ENCODE data around the gene VPS45.

VPS45 gene

DNA sequence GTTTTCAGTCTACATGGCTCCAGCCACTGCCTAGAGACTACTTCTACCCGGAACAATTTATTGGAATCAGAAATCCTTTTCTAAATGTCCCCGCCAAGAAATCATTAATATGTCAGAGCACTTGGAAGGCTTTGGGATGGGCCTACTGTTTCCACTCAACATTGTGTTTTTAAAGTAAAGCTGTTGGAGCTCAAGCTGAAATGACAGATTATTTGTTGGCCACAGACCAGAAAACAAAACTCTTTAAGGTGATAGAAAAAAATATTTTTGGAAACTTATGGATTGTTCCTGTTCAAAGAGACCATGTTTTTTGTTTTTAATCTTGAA, 496 bp downstream of the VPS45 start:
- TF ChIP-seq, protein P1, sequence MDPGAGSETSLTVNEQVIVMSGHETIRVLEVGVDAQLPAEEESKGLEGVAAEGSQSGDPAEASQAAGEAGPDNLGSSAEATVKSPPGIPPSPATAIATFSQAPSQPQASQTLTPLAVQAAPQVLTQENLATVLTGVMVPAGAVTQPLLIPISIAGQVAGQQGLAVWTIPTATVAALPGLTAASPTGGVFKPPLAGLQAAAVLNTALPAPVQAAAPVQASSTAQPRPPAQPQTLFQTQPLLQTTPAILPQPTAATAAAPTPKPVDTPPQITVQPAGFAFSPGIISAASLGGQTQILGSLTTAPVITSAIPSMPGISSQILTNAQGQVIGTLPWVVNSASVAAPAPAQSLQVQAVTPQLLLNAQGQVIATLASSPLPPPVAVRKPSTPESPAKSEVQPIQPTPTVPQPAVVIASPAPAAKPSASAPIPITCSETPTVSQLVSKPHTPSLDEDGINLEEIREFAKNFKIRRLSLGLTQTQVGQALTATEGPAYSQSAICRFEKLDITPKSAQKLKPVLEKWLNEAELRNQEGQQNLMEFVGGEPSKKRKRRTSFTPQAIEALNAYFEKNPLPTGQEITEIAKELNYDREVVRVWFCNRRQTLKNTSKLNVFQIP (CRISPR knock-in tag; IDR thresholded peaks at IDR 0.05; ENCODE audit: borderline replicate concordance, low read depth), result no peak
- no peak for ATAC-seq

DNA sequence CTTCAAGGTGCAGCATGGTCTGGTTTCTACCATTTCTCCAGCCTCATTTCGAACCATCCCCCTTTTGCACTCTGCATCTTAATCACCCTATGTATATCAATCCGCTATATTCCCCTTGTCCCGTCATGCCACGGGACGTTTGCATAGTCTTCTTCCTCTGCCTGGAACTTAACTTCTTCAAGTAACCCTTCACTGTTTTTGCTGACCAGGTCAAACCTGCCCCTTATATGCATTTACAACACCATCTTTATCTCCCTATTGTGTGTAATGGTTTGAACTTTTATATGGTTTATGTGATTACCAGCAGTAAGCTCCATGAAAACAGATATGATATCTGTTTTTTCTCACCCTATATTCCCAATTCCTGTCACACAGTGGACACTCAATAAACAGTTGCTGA, 2.3 kb downstream of the VPS45 start:
- no peak for ATAC-seq
- no peak for TF ChIP-seq BACH2 (CRISPR knock-in tag; IDR thresholded peaks at IDR 0.05; ENCODE audit: borderline replicate concordance)
- TF ChIP-seq ZC3H10 (CRISPR knock-in tag; IDR thresholded peaks at IDR 0.05), result no peak
- TF ChIP-seq RARB (CRISPR knock-in tag; IDR thresholded peaks at IDR 0.05), result no peak
- no peak for TF ChIP-seq SNAI2 (CRISPR knock-in tag; IDR thresholded peaks at IDR 0.05)
- TF ChIP-seq TOX (CRISPR knock-in tag; IDR thresholded peaks at IDR 0.05; ENCODE audit: borderline replicate concordance), result no peak
- no peak for TF ChIP-seq ESRRG (CRISPR knock-in tag; IDR thresholded peaks at IDR 0.05)
- TF ChIP-seq, protein P2, sequence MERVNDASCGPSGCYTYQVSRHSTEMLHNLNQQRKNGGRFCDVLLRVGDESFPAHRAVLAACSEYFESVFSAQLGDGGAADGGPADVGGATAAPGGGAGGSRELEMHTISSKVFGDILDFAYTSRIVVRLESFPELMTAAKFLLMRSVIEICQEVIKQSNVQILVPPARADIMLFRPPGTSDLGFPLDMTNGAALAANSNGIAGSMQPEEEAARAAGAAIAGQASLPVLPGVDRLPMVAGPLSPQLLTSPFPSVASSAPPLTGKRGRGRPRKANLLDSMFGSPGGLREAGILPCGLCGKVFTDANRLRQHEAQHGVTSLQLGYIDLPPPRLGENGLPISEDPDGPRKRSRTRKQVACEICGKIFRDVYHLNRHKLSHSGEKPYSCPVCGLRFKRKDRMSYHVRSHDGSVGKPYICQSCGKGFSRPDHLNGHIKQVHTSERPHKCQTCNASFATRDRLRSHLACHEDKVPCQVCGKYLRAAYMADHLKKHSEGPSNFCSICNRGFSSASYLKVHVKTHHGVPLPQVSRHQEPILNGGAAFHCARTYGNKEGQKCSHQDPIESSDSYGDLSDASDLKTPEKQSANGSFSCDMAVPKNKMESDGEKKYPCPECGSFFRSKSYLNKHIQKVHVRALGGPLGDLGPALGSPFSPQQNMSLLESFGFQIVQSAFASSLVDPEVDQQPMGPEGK (CRISPR knock-in tag; IDR thresholded peaks at IDR 0.05; ENCODE audit: borderline replicate concordance), result no peak
- TF ChIP-seq ARNTL (CRISPR knock-in tag; IDR thresholded peaks at IDR 0.05; ENCODE audit: borderline replicate concordance, low read depth), result no peak
- no peak for TF ChIP-seq ZNF70 (CRISPR knock-in tag; IDR thresholded peaks at IDR 0.05)

DNA sequence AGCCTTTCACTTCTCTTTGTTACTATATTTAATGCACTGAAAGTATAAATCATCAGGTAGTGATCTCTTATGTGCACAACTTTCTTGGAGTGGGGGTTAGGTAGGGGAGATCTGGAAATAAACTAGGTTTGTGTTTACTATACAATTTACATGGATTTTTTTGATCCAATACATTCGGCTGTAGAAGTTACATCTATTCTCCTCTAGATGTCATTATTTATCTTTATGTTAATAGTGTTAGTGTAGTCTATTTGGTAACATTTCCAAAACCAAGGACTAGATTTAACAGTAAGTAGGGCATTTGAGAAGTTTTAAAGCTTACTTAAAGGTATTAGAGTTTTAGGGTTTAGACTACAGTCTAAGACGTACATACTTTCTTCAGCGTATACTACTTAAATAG, 5.4 kb downstream of the VPS45 start:
- TF ChIP-seq ZFP3 (CRISPR knock-in tag; IDR thresholded peaks at IDR 0.05) (no peak), SNAI2 (CRISPR knock-in tag; IDR thresholded peaks at IDR 0.05) (no peak), ISL1 (CRISPR knock-in tag; IDR thresholded peaks at IDR 0.05) (no peak), CSDC2 (CRISPR knock-in tag; IDR thresholded peaks at IDR 0.05) (no peak), BACH2 (CRISPR knock-in tag; IDR thresholded peaks at IDR 0.05; ENCODE audit: borderline replicate concordance) (no peak), ZFP30 (CRISPR knock-in tag; IDR thresholded peaks at IDR 0.05) (no peak), TCF4 (CRISPR knock-in tag; IDR thresholded peaks at IDR 0.05; ENCODE audit: borderline replicate concordance) (no peak)
- TF ChIP-seq, protein P3, sequence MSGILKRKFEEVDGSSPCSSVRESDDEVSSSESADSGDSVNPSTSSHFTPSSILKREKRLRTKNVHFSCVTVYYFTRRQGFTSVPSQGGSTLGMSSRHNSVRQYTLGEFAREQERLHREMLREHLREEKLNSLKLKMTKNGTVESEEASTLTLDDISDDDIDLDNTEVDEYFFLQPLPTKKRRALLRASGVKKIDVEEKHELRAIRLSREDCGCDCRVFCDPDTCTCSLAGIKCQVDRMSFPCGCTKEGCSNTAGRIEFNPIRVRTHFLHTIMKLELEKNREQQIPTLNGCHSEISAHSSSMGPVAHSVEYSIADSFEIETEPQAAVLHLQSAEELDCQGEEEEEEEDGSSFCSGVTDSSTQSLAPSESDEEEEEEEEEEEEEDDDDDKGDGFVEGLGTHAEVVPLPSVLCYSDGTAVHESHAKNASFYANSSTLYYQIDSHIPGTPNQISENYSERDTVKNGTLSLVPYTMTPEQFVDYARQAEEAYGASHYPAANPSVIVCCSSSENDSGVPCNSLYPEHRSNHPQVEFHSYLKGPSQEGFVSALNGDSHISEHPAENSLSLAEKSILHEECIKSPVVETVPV (CRISPR knock-in tag; IDR thresholded peaks at IDR 0.05), result no peak
- TF ChIP-seq, protein P1 (CRISPR knock-in tag; IDR thresholded peaks at IDR 0.05; ENCODE audit: borderline replicate concordance, low read depth), result no peak
- peak; percentile 82 for ATAC-seq

DNA sequence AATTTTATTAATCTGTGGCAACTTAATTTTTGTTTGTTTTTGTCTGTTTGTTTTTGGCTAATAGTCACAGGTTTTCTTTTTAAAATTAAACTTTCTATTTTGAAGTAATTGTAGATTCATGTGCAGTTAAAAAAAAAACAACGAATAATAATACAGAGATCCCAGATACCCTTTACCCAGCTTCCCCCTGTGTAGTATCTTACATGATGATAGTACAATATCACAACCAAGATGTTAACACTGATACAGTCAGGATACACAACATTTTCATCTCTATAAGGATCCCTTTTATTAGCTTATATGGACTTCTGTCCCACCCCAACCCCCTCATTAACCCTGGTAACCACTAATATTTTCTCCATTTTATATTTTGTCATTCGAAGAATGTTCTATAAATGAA, 5.9 kb downstream of the VPS45 start:
- ATAC-seq, result no peak
- TF ChIP-seq TCF4 (CRISPR knock-in tag; IDR thresholded peaks at IDR 0.05; ENCODE audit: borderline replicate concordance) (no peak), PPARA (CRISPR knock-in tag; IDR thresholded peaks at IDR 0.05; ENCODE audit: borderline replicate concordance) (no peak), ARNTL (CRISPR knock-in tag; IDR thresholded peaks at IDR 0.05; ENCODE audit: borderline replicate concordance, low read depth) (no peak), TOX (CRISPR knock-in tag; IDR thresholded peaks at IDR 0.05; ENCODE audit: borderline replicate concordance) (no peak), ZNF70 (CRISPR knock-in tag; IDR thresholded peaks at IDR 0.05) (no peak), ZFP30 (CRISPR knock-in tag; IDR thresholded peaks at IDR 0.05) (no peak), OSR1 (CRISPR knock-in tag; IDR thresholded peaks at IDR 0.05) (no peak), GLIS3 (CRISPR knock-in tag; IDR thresholded peaks at IDR 0.05) (no peak)
- TF ChIP-seq, protein P4, sequence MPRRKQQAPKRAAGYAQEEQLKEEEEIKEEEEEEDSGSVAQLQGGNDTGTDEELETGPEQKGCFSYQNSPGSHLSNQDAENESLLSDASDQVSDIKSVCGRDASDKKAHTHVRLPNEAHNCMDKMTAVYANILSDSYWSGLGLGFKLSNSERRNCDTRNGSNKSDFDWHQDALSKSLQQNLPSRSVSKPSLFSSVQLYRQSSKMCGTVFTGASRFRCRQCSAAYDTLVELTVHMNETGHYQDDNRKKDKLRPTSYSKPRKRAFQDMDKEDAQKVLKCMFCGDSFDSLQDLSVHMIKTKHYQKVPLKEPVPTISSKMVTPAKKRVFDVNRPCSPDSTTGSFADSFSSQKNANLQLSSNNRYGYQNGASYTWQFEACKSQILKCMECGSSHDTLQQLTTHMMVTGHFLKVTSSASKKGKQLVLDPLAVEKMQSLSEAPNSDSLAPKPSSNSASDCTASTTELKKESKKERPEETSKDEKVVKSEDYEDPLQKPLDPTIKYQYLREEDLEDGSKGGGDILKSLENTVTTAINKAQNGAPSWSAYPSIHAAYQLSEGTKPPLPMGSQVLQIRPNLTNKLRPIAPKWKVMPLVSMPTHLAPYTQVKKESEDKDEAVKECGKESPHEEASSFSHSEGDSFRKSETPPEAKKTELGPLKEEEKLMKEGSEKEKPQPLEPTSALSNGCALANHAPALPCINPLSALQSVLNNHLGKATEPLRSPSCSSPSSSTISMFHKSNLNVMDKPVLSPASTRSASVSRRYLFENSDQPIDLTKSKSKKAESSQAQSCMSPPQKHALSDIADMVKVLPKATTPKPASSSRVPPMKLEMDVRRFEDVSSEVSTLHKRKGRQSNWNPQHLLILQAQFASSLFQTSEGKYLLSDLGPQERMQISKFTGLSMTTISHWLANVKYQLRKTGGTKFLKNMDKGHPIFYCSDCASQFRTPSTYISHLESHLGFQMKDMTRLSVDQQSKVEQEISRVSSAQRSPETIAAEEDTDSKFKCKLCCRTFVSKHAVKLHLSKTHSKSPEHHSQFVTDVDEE (CRISPR knock-in tag; IDR thresholded peaks at IDR 0.05), result no peak

All from SK-N-SH treated with all-trans-retinoic acid at 6 μM for 48 hours (cell line).